NK-92 (cell line): ENCODE measurements around the gene CYP2A7.
"Not testable (repeated sequence)": the region's sequence is repeated elsewhere in the genome, so short reads cannot be mapped to it uniquely, and the experiment has no call there.

Experiments used
- DNase-seq: peaks from one replicate; lab custom pipeline; 2025; ENCODE audit not compliant: unreplicated experiment; lab: John Stamatoyannopoulos, UW

Gene CYP2A7

GRCh38 chr19:40882062-40882461, at the start of gene CYP2A7:
TSS of gene CYP2A7 (minus strand) at chr19:40882231. CDS start at chr19:40882210, 21 bp downstream.
- DNase-seq: not testable (repeated sequence)

- DNase-seq: not testable (repeated sequence)
Measured at GRCh38 chr19:40930799-40931198, 48.8 kb upstream of the CYP2A7 start.

GRCh38 chr19:40929942-40930341, 47.9 kb upstream of the CYP2A7 start:
- DNase-seq: not testable (repeated sequence)

DNA sequence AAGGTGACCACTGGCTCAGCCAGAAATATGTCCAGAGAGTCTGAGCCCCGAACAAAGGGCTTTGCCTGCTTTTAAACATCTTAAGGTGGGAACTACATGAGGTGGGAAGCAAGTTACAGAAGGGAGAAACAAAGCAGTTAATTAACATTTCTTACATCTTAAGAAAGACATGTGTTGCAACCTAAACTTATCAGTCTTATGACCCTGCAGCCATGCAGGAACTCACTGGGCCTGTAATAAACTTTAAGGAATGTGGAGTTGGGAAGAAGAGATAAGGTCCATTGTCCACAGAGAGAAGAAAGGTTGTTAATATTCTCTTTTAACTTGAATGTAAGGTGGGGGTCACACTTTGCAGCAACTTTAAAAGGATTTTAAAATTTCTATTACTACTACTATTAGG, 46.8 kb upstream of the CYP2A7 start:
- no peak for DNase-seq

DNA sequence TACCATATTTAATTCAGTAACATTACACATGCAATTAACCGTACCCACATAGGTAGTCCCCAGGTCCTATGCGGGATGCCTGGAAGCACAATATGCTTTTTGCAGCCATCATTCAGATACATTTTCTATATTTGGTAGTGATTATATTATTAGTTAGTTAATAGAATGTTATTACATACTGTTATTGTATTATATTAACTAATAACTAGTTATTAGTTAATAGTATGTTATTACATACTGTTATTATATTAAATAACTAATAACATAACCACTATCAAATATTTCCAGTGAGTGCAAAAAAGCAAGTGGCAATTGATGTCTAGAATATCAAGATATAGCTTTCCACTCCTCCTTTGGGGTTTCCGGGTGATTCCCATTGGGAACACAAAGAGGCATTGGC, 45.5 kb upstream of the CYP2A7 start:
- DNase-seq: no peak

GRCh38 chr19:40926276-40926675, 44.2 kb upstream of the CYP2A7 start:
- not testable (repeated sequence) for DNase-seq

DNA sequence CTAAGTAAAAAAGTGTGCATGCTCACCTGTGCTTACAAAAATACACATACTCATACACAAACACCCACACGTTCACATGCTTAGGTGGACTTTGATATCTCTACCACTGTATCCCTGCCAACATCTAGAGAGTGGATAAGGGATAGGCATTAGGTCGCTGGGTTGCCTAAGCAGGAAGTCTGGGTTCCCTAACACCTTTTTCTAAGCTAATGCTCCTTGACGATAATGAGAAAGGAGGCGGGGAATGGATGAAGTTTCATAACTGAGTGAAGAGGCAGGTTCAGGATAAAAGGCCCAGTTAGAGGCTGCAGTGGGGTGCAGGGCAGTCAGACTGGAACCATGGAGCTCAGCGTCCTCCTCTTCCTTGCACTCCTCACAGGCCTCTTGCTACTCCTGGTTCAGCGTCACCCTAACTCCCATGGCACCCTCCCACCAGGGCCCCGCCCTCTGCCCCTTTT, 41.9 kb upstream of the CYP2A7 start:
- DNase-seq: no peak

GRCh38 chr19:40922237-40923160, 40.5 kb upstream of the CYP2A7 start:
- DNase-seq: not testable (repeated sequence)

GRCh38 chr19:40921005-40921897, 39.2 kb upstream of the CYP2A7 start:
- DNase-seq: no peak

DNA sequence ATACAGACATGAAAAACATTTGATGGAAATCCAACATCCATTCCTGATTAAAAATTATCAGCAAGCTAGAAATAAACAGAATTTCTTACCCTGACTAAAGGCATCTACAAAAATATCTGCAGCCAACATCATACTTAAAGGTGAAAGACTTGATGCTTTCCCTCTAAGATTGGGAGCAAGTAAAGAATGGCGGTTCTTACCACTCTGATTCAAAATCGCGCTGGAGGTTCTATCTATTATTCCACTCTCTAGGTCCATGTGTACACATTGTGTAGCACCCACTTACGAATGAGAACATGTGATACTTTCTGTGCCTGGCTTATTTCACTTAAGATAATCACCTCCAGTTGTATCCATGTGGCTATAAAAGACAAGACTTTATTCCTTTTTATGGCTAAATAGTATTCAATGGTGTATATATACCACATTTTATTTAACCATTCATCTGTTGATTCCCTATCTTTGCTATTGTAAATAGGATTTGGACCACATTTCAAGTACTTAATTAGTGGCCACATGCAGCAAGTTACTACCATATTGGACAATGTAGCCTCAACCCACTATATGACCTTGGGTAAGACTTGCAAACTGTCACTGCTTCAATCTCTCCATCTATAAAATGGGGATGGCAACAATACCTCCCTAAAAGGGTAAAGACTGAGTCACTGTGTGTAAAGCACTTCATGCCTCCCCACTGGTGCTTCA, 38.4 kb upstream of the CYP2A7 start:
- no peak for DNase-seq

- DNase-seq: not testable (repeated sequence)
Measured at GRCh38 chr19:40919530-40920299, 37.7 kb upstream of the CYP2A7 start.

- not testable (repeated sequence) for DNase-seq
Measured at GRCh38 chr19:40918303-40918702, 36.3 kb upstream of the CYP2A7 start.

GRCh38 chr19:40908976-40909375, 26.9 kb upstream of the CYP2A7 start:
- DNase-seq: no peak

GRCh38 chr19:40907968-40908735, 26.1 kb upstream of the CYP2A7 start:
- no peak for DNase-seq

- DNase-seq: no peak
Measured at GRCh38 chr19:40906512-40906911, 24.5 kb upstream of the CYP2A7 start.

DNA sequence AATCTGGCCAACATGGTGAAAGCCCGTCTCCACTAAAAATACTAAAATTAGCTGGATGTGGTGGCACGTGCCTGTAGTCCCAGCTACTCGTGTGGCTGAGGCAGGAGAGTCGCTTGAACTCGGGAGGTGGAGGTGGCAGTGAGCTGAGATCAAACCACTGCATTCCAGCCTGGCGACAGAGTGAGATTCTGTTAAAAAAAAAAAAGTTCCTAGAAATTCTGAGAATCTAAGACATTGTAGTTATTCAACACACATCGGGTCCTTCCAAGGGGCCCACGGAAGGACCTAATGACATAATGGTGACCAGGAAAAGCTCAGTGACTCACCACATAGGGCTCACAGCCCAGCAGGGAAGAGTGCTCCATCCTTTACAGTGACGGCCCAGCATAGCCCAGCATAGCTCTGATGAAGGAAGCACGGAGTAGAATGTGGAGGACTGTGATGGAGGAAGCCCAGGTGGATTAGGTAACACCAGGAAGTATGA, 22.7 kb upstream of the CYP2A7 start:
- DNase-seq: not testable (repeated sequence)

DNA sequence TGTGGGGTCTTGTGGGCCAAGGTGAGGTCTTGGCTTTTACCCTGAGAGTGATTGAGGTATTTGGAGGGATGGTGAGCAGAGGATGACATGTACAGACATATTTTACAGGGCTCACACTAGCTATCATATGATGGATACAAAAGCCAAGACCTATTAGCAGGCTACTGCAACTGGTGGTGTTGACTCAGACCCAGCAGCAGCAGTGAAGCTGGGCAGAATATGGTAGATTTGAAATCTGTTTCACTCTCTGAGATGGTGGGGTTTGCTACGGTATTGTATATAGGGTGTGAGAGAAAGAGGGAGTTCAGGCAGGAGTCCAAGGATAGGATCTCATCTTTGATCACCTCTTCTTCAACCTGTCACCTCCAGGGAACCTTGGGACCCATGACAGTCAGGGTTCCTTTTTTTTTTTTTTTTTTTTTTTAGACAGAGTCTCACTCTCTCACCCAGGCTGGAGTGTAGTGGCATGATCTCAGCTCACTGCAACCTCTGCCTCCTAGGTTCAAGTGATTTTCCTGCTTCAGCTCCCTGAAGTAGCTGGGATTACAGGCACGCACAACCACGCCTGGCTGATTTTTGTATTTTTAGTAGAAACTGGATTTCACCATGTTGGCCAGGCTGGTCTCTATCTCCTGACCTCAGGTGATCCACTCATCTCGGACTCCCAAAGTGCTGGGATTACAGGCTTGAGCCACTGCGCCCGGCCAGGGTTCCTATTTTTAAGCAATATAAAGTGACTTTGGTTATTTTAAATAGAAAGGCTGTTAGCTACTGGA, 20.1 kb upstream of the CYP2A7 start:
- DNase-seq: not testable (repeated sequence)

DNA sequence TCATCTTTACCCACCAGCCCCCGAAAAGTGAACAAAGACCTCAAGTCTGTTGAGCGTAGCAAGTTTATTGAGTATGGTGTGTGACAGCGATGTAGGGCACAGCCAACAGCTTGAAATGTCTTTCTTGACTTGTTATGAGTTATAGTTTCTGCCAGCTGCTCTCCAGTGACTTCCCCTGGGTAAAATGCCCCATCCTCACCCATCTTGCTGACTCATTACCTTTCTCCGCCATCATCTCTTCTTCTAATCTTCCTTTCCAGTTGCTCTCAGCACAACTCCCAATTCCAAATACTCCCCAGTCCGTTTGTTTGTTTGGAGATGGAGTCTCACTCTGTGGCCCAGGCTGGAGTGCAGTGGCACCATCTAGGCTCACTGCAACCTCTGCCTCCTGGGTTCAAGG, 18.5 kb upstream of the CYP2A7 start:
- DNase-seq: not testable (repeated sequence)
